Activated CD4-positive, alpha-beta T cell treated with anti-CD3 and anti-CD28 coated beads, Interleukin-10, Interleukin-2, amounts not matched to agents 100 ng/mL and 50 ng/mL, durations not matched to agents 16 hours and 8 hours (primary cell): ENCODE results near the gene TMX1.
A peak's percentile ranks its signal among the peaks of the same experiment; 100 is the strongest.

Experiments
- DNase-seq: peaks from one replicate; pipeline ENCODE4 v3.0.0-alpha.2; 2020

The TMX1 gene

GRCh38 chr14:51242545-51243490, 2.8 kb downstream of the TMX1 start:
- DNase-seq, result peak; percentile 30

DNA sequence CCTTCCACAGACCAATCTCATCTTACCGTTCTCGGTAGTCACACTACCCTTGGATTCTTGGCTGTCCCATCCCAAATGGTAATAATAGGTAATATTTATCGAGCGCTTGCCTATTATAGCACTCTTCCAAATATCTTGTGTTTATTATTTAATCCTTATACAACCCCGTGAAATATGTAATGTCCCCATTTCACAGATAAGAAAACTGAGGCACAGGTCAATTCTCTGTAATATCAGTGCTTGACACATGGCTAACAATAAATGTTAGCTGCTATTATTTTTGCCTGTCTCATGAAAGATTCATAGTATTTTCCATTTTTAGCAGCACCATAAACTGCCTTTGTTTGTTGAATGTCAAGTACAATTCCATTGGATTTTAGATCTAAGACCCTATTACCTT, 4.5 kb downstream of the TMX1 start:
- DNase-seq, result no peak

DNA sequence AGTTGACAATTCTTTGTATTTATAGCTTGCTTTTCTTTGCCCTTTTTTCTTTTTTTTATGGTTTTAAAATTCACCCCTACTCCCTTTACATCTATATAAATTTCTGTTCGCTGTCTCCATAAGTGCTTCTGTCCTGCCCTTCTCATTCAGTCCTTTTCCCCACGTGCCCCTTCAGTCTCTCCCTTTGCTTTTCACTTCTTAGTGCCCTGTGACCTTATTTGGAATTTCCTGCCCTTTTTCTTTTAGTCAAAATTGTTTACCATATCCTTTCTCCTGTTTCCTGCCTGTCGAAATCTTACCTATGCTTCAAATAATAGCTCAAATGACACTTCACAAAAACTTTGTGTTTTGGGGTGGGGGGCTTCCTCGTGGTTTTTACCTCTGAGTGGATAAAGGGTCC, 6.0 kb downstream of the TMX1 start:
- DNase-seq, result no peak

DNA sequence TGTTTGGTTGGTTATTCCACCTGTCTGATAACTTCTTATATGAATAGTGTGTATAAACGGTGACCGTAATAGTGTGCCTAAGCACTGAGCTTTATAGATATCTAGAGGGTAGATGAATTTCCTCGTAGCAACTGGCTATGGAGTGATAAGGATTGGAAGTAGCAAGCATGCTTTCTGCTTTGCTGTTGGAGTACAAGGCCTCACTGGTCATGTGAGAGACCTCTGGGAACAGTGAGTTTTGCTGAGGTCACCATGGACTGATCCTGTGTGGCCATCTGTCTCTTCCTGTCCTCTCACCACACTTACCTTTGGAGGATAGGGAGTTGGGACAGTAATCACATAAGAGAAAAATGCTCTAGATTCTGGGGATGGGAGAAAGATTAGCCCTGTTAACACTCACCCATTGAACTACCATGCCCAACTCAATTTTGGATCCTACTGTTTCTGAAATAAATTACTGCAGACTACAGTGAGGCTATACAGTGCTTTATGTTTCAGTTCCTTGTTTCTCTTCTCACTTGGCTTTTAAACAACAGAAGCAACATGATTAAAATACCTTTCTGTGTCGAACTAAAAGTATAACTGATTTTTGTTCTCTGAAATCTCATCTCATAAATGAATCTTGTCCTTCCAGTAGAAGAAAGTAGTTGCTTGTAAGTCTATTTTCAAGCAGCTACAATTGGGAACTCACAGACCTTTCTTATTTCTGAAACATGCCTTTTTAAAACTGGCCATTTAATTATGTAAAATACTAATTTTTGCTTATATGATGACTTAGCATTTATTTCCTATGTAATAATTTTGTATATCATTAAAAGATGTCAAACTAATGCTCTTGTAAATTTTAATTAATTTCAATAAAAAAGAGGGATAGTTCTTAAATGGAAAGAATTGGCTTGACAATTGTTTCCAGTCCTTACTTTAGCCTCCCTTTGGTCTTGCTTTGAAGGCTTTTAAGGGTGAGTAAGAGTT, 8.3 kb downstream of the TMX1 start:
- no peak for DNase-seq

GRCh38 chr14:51251486-51251885, 11.4 kb downstream of the TMX1 start:
- DNase-seq, result no peak

GRCh38 chr14:51253880-51254279, 13.8 kb downstream of the TMX1 start:
- DNase-seq, result no peak

- DNase-seq, result no peak
Observed at GRCh38 chr14:51258280-51258679, 18.2 kb downstream of the TMX1 start.

DNA sequence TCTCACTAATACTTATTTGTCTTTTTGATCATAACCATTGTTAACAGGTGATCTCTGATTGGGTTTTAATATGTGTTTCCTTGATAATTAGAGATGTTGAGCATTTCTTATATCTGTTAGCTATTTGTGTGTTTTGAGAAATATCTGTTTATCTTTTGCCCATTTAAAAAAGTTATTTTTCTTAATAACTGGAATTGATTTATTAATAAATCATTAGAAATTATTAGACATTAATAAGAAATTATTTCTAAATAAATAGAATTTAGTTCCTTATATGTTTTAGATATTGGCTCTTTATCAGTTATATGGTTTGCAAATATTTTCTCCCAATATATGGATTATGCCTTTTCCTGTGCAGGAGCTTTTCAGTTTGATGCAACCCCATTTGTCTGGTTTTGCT, 18.7 kb downstream of the TMX1 start:
- DNase-seq, result no peak

DNA sequence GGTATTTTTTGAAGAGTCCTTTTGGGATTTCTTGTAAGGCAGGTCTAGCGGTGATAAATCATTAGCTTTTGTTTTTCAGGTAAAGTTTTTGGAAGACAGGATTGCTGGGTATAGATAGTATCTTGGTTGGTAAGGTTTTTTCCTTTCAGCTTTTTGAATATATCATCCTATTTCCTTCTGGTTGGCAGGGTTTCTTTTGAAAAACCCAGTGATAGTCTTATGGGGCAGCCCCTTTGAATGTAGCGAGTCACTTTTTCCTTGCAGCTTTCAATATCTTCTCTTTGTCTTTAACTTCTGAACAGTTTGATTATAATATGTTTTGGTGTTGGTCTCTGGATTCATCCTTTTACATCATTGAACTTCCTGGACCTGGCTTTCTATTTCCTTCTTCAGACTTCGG, 20.2 kb downstream of the TMX1 start:
- DNase-seq, result peak; percentile 32

DNA sequence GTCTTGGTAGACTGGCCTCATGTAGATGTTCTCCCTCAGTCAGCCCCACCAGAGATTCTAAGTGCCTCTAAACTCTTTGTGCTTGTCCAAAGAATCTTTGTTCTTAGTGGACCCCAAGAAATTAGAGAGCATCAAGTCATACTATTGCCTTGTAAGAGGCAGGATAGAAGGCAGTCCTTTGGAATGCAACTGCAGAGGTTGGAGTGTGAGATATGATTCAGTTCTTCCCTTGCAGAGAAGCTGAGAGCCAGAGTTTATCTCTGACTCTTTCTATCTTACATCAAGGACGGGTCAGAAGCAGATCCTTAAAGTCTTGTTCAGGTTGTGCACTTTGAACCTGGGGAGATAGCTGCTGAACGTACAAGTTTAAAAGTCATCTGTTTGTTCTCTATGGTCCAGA, 21.1 kb downstream of the TMX1 start:
- DNase-seq, result no peak

GRCh38 chr14:51262868-51263267, 22.8 kb downstream of the TMX1 start:
- DNase-seq, result no peak

GRCh38 chr14:51269634-51270033, 29.6 kb downstream of the TMX1 start:
- DNase-seq, result no peak

GRCh38 chr14:51276605-51277004, 36.6 kb downstream of the TMX1 start:
- DNase-seq, result no peak

- DNase-seq, result no peak
Observed at GRCh38 chr14:51277753-51278415, 37.8 kb downstream of the TMX1 start.

GRCh38 chr14:51282517-51282916, 42.5 kb downstream of the TMX1 start:
- DNase-seq, result no peak

DNA sequence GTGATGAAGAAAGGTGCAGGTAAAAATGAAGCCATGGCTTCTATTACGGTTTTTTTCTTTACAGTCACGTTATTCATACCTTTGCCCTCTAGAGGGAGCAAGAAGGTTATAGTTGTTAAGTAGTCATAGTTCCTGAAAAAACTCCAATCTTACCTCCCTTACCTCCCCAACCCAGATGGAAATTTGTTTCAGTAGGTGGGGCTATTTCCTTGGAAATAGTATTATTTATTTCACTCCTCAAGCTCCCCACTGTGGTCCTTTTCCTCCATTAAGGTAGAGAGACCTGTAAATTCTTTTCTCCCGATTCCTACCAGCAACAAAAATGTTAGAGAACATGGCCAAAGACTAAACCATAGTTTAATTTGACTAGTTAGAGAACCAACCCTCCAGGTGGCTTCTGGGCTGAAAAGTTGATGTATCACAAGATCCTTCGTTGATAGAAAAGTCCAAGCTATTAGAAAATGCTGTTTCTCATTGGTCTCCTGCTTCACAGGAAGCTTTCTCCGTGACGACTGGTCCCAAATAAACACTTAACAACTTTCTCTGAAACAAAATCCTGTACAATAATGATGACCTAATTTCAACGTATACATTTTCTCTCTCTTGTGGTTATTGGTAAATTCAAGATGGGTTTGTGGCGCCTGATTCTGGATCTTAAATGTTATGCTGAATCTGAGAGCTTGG, 43.5 kb downstream of the TMX1 start:
- DNase-seq, result peak; percentile 53

DNA sequence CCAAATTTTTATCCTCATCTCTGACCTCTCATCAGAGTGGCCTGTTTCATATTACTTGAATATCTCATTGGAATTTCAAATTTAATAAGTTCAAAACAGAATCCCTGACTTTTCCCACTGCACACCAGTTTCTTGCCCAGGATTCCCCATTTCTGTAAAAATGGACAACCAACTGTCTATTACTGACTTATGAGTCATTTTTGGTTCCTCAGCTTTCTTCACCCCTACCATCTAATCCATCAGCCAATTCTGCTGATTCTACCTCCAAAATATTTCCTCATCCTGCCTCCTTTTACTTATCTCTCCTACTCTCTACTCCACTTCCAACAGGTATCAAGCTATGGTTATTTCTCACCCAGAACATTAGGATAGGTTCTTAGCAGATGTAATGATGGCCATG, 44.2 kb downstream of the TMX1 start:
- DNase-seq, result no peak

DNA sequence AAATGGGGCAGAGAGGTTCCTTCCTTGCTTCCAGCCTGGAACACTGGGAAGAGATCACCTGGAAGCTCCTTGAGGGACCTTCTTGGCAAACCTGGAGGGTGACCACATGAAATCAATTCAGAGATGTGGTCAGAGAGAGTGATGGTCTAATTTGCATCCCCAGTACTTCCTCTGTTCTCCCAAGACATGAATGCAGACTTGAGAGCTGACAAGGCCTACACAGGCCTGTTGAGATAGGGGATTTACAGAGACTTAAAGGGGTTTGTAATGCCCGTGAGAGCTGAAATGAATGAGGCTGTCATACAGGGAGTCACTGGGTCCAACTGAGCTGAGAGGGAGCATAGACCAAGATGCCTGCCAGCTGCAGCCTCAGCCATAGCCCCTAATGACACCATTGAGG, 45.1 kb downstream of the TMX1 start:
- no peak for DNase-seq

- DNase-seq, result peak; percentile 23
Observed at GRCh38 chr14:51289169-51289568, 49.1 kb downstream of the TMX1 start.

- no peak for DNase-seq
Observed at GRCh38 chr14:51290132-51290531, 50.1 kb downstream of the TMX1 start.

GRCh38 chr14:51291016-51291415, 51.0 kb downstream of the TMX1 start:
- DNase-seq, result no peak

DNA sequence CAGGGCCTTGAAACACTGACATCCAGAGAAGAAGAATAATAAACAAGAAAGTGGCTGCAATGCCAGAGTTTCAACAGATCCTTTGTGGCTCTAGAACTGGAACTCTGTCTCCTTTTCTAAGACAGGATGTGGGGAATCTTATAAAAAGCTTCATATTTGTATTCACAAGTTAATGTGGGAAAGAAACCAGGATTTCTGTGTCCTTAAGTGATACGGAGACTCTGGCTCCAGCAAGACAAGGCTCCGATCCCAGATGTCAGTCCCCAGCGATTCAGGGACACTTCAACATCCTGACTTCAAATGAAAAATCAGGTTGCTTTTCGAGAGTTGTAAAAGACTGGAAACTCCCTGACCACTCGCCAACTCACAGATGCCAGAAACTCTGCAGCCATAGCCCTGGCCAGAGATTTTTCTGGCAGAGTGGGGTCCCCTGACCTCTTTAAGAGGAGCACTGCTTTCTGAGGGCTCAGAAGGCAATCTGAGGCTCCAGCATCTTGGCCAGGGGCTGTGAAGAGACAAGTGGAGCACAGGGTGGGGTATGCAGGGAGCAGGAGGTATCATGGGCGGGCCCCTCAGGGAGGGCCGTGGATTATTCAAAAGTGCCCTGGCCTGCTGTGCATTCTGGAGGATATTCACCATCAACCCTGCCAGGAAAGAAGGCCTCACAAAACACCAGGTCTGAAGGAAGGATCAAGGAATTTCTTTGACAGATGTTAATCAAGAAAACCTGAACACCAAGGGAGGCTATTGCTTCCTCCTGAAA, 53.3 kb downstream of the TMX1 start:
- no peak for DNase-seq
